Measurements from ENCODE around the gene DLX2.

GRCh38 chr2:172109256-172109987 is 6.7 kb upstream of the DLX2 start:
- no peak for TF ChIP-seq CTCF (conservative IDR thresholded peaks at IDR 0.05; ENCODE audit: low read length)
- TF ChIP-seq EZH2phosphoT487 (IDR thresholded peaks at IDR 0.05; ENCODE audit: borderline replicate concordance), result no peak

Data from Loucy (cell line).